ENCODE measurements around the gene RFX3.
"Not testable (repeated sequence)": the region's sequence is repeated elsewhere in the genome, so short reads cannot be mapped to it uniquely, and the experiment has no call there.

The RFX3 gene

GRCh38 chr9:3346549-3346948, 179.3 kb downstream of the RFX3 start:
- Histone ChIP-seq H3K9ac (ENCODE audit: low read length) (no peak overlapping the region), H3K36me3 (ENCODE audit: control insufficient read depth, insufficient read depth, low read length) (no peaks in the 10 kb centered on the region)

DNA sequence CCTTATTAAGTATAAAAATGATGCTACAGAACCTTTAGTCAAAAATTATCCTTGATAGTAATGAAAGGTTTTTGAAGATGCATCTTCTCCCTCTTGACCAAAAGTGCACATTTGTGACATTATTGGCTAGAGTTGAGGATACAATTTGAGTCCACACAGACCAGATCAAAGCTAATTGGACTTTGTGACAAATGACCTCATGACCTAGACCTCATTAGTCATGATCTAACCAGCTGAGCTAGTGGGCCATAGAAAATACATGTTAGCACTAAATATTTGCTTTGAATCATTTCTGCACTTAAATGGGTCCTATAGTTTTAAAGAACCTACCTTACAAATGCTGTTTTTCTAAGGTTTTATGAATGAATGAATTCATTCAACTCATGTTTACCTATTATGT, 182.1 kb downstream of the RFX3 start:
- Histone ChIP-seq H3K27me3 (ENCODE audit: control insufficient read depth, insufficient read depth, low read length) (no peaks in the 10 kb centered on the region), H3K27ac (ENCODE audit: low read depth, low read length) (no peak overlapping the region), H3K36me3 (ENCODE audit: control insufficient read depth, insufficient read depth, low read length) (no peaks in the 10 kb centered on the region), H3K9ac (ENCODE audit: low read length) (no peak overlapping the region), H3K4me3 (ENCODE audit: low read length) (no peak overlapping the region), H3K4me1 (ENCODE audit: control insufficient read depth, insufficient read depth, low read length) (no peaks in the 10 kb centered on the region)

More at GRCh38 chr9:3346549-3346948, 179.3 kb downstream of the RFX3 start:
- no peaks in the 10 kb centered on the region for H3K4me1 ChIP-seq (ENCODE audit: control insufficient read depth, insufficient read depth, low read length)
- H3K27me3 ChIP-seq (ENCODE audit: control insufficient read depth, insufficient read depth, low read length), result no peaks in the 10 kb centered on the region
- H3K4me3 ChIP-seq (ENCODE audit: low read length), result no peak overlapping the region
- no peak overlapping the region for H3K27ac ChIP-seq (ENCODE audit: low read depth, low read length)

- no peak overlapping the region for H3K9ac ChIP-seq (ENCODE audit: low read length)
- no peak overlapping the region for H3K4me3 ChIP-seq (ENCODE audit: low read length)
- no peaks in the 10 kb centered on the region for H3K27me3 ChIP-seq (ENCODE audit: control insufficient read depth, insufficient read depth, low read length)
- no peaks in the 10 kb centered on the region for H3K4me1 ChIP-seq (ENCODE audit: control insufficient read depth, insufficient read depth, low read length)
- no peak overlapping the region for H3K27ac ChIP-seq (ENCODE audit: low read depth, low read length)
- no peaks in the 10 kb centered on the region for H3K36me3 ChIP-seq (ENCODE audit: control insufficient read depth, insufficient read depth, low read length)
These were observed 183.5 kb downstream of the RFX3 start for GRCh38 chr9:3342159-3342777.

- no peaks in the 10 kb centered on the region for H3K27me3 ChIP-seq (ENCODE audit: control insufficient read depth, insufficient read depth, low read length)
- H3K4me1 ChIP-seq (ENCODE audit: control insufficient read depth, insufficient read depth, low read length), result no peaks in the 10 kb centered on the region
- H3K4me3 ChIP-seq (ENCODE audit: low read length), result no peak overlapping the region
- peak overlapping the region; percentile 51 for H3K27ac ChIP-seq (ENCODE audit: low read depth, low read length)
- H3K36me3 ChIP-seq (ENCODE audit: control insufficient read depth, insufficient read depth, low read length), result no peaks in the 10 kb centered on the region
- no peak overlapping the region for H3K9ac ChIP-seq (ENCODE audit: low read length)
These were observed 188.1 kb downstream of the RFX3 start for GRCh38 chr9:3337515-3338225.

DNA sequence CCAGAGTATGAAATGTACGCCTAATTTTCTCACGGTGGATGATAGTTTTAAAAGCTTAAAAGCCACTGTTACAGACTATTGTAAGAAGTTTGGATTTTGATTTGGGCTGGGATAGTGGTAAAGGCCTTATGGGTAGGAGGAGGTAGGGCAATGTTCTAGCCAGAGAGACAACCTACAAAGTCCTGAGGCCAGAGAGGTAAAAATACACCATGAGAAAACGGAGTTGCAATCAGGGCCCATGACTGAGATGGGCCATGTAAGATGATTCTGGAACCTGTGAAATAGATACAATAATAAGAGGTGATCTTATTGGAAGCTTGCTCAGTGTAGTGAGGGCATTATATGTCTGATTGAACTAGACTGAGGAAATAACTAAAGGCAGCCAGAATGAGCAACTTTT, 188.8 kb downstream of the RFX3 start:
- Histone ChIP-seq H3K36me3 (ENCODE audit: control insufficient read depth, insufficient read depth, low read length) (no peaks in the 10 kb centered on the region), H3K4me3 (ENCODE audit: low read length) (no peak overlapping the region), H3K4me1 (ENCODE audit: control insufficient read depth, insufficient read depth, low read length) (no peaks in the 10 kb centered on the region), H3K9ac (ENCODE audit: low read length) (no peak overlapping the region), H3K27me3 (ENCODE audit: control insufficient read depth, insufficient read depth, low read length) (no peaks in the 10 kb centered on the region), H3K27ac (ENCODE audit: low read depth, low read length) (peak overlapping the region; percentile 50)

- Histone ChIP-seq H3K27ac (ENCODE audit: low read depth, low read length) (no peak overlapping the region), H3K4me1 (ENCODE audit: control insufficient read depth, insufficient read depth, low read length) (no peaks in the 10 kb centered on the region), H3K36me3 (ENCODE audit: control insufficient read depth, insufficient read depth, low read length) (no peaks in the 10 kb centered on the region), H3K27me3 (ENCODE audit: control insufficient read depth, insufficient read depth, low read length) (no peaks in the 10 kb centered on the region), H3K4me3 (ENCODE audit: low read length) (no peak overlapping the region), H3K9ac (ENCODE audit: low read length) (no peak overlapping the region)
These were observed 193.0 kb downstream of the RFX3 start for GRCh38 chr9:3332802-3333201.

GRCh38 chr9:3331801-3332200, 194.0 kb downstream of the RFX3 start:
- Histone ChIP-seq H3K4me3 (ENCODE audit: low read length) (no peak overlapping the region), H3K4me1 (ENCODE audit: control insufficient read depth, insufficient read depth, low read length) (no peaks in the 10 kb centered on the region), H3K27ac (ENCODE audit: low read depth, low read length) (no peak overlapping the region), H3K27me3 (ENCODE audit: control insufficient read depth, insufficient read depth, low read length) (no peaks in the 10 kb centered on the region), H3K9ac (ENCODE audit: low read length) (no peak overlapping the region), H3K36me3 (ENCODE audit: control insufficient read depth, insufficient read depth, low read length) (no peaks in the 10 kb centered on the region)

GRCh38 chr9:3330792-3331420, 194.9 kb downstream of the RFX3 start:
- Histone ChIP-seq H3K4me1 (ENCODE audit: control insufficient read depth, insufficient read depth, low read length) (no peaks in the 10 kb centered on the region), H3K9ac (ENCODE audit: low read length) (no peak overlapping the region), H3K27ac (ENCODE audit: low read depth, low read length) (no peak overlapping the region), H3K27me3 (ENCODE audit: control insufficient read depth, insufficient read depth, low read length) (no peaks in the 10 kb centered on the region), H3K36me3 (ENCODE audit: control insufficient read depth, insufficient read depth, low read length) (no peaks in the 10 kb centered on the region), H3K4me3 (ENCODE audit: low read length) (no peak overlapping the region)

DNA sequence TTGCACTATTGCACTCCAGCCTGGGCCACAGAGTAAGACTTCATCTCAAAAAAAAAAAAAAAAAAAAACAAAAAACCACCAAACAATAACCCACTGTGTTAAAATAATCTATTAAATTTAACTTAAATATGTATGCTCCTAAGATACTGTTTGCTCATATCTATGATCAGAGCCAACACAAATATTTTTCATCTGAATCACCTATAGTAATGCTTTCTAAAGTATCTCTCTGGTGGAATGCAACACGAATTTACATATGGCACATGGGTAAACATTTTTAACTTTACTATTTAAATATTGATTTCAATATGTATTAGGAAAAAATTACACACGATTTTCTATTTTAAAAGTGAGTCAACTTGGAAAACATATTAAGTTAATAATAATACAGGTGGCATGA, 196.4 kb downstream of the RFX3 start:
- no peak overlapping the region for H3K27ac ChIP-seq (ENCODE audit: low read depth, low read length)
- no peak overlapping the region for H3K9ac ChIP-seq (ENCODE audit: low read length)
- no peaks in the 10 kb centered on the region for H3K27me3 ChIP-seq (ENCODE audit: control insufficient read depth, insufficient read depth, low read length)
- no peak overlapping the region for H3K4me3 ChIP-seq (ENCODE audit: low read length)
- no peaks in the 10 kb centered on the region for H3K4me1 ChIP-seq (ENCODE audit: control insufficient read depth, insufficient read depth, low read length)
- H3K36me3 ChIP-seq (ENCODE audit: control insufficient read depth, insufficient read depth, low read length), result no peaks in the 10 kb centered on the region

GRCh38 chr9:3323714-3324113, 202.1 kb downstream of the RFX3 start:
- no peak overlapping the region for H3K27ac ChIP-seq (ENCODE audit: low read depth, low read length)
- H3K4me1 ChIP-seq (ENCODE audit: control insufficient read depth, insufficient read depth, low read length), result no peaks in the 10 kb centered on the region
- H3K9ac ChIP-seq (ENCODE audit: low read length), result no peak overlapping the region
- no peak overlapping the region for H3K4me3 ChIP-seq (ENCODE audit: low read length)
- H3K27me3 ChIP-seq (ENCODE audit: control insufficient read depth, insufficient read depth, low read length), result no peaks in the 10 kb centered on the region
- no peaks in the 10 kb centered on the region for H3K36me3 ChIP-seq (ENCODE audit: control insufficient read depth, insufficient read depth, low read length)

DNA sequence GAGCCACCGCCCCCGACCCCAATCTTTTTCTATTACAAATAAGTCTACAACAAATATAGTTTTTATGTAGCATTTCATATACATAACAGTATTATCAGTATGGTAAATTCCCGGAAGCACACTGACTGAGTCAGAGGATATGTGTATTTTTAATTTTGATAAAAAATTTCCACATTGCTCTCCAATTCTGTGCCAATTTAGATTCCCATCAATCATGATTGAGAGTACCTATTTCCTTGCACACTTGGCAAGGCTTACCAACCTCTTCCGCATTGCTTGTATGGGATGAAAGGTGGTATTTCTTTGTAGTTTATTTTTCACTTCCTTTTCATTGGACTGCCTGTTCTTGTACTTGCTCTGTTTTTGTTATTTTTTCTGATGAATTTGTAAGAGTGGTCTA, 204.6 kb downstream of the RFX3 start:
- H3K9ac ChIP-seq (ENCODE audit: low read length), result no peak overlapping the region
- no peaks in the 10 kb centered on the region for H3K27me3 ChIP-seq (ENCODE audit: control insufficient read depth, insufficient read depth, low read length)
- no peak overlapping the region for H3K4me3 ChIP-seq (ENCODE audit: low read length)
- H3K36me3 ChIP-seq (ENCODE audit: control insufficient read depth, insufficient read depth, low read length), result no peaks in the 10 kb centered on the region
- no peaks in the 10 kb centered on the region for H3K4me1 ChIP-seq (ENCODE audit: control insufficient read depth, insufficient read depth, low read length)
- H3K27ac ChIP-seq (ENCODE audit: low read depth, low read length), result no peak overlapping the region

GRCh38 chr9:3312595-3312994, 213.2 kb downstream of the RFX3 start:
- H3K27ac ChIP-seq (ENCODE audit: low read depth, low read length); H3K4me3 ChIP-seq (ENCODE audit: low read length); H3K9ac ChIP-seq (ENCODE audit: low read length); H3K36me3 ChIP-seq (ENCODE audit: control insufficient read depth, insufficient read depth, low read length); H3K4me1 ChIP-seq (ENCODE audit: control insufficient read depth, insufficient read depth, low read length); H3K27me3 ChIP-seq (ENCODE audit: control insufficient read depth, insufficient read depth, low read length): not testable (repeated sequence)

- no peaks in the 10 kb centered on the region for H3K4me1 ChIP-seq (ENCODE audit: control insufficient read depth, insufficient read depth, low read length)
- no peak overlapping the region for H3K9ac ChIP-seq (ENCODE audit: low read length)
- no peaks in the 10 kb centered on the region for H3K36me3 ChIP-seq (ENCODE audit: control insufficient read depth, insufficient read depth, low read length)
- no peak overlapping the region for H3K4me3 ChIP-seq (ENCODE audit: low read length)
- H3K27ac ChIP-seq (ENCODE audit: low read depth, low read length), result no peak overlapping the region
- H3K27me3 ChIP-seq (ENCODE audit: control insufficient read depth, insufficient read depth, low read length), result no peaks in the 10 kb centered on the region
These were observed 217.2 kb downstream of the RFX3 start for GRCh38 chr9:3308609-3309008.

All from rectal smooth muscle tissue (tissue), 1 donor.